Large intestine (tissue), 12 donors: Measurements from ENCODE around the gene KATNBL1. TPM values are rescaled to one million over a fixed set of nuclear protein-coding genes. Genes with fewer than 3 reads are reported as not detected.
A peak's percentile ranks its signal among the peaks of the same experiment; 100 is the strongest.

ENCODE experiments used
- DNase-seq, 2 donors: peaks; one replicate each; pipeline versions ENCODE4 v3.0.0 to v3.0.0-alpha.2; 2013
- H3K27ac ChIP-seq: one replicate; pipeline ENCODE4 v1.5.1; 2013; ENCODE audit warnings: low read length
- H3K27me3 ChIP-seq: 2 replicates; pipeline ENCODE4 v1.6.1; 2013; ENCODE audit warnings: low read length; ENCODE audit not compliant: control insufficient read depth, insufficient read depth
- H3K36me3 ChIP-seq: 2 replicates; pipeline ENCODE4 v1.6.1; 2013; ENCODE audit warnings: low read length; ENCODE audit not compliant: control insufficient read depth, insufficient read depth
- H3K4me1 ChIP-seq: one replicate; pipeline ENCODE4 v1.6.1; 2013; ENCODE audit warnings: low read length; ENCODE audit not compliant: control insufficient read depth, insufficient read depth
- H3K4me3 ChIP-seq: one replicate; pipeline ENCODE4 v1.5.1; 2013; ENCODE audit warnings: low read length
- H3K9me3 ChIP-seq: one replicate; pipeline ENCODE4 v1.6.1; 2013; ENCODE audit warnings: mild to moderate bottlenecking, low read depth, low read length, moderate library complexity; ENCODE audit not compliant: control insufficient read depth
- WGBS: methylation state at CpG from one replicate; pipeline ENCODE4 v1.1.5; 2013; ENCODE audit warnings: low lambda C conversion rate; ENCODE audit not compliant: insufficient coverage; 5-methylcytosine and 5-hydroxymethylcytosine counted together
- long read RNA-seq, 11 donors: transcript quantifications; one replicate each; lab custom pipeline, GENCODE V29; 2026
- polyA plus RNA-seq: library from polyadenylated mRNA; unstranded; fragments of 120-200 nt; gene quantifications from one replicate; pipeline ENCODE4 v1.2.1, GENCODE V29; 2013

The KATNBL1 gene
- 59.4 TPM for polyA plus RNA-seq
- long read RNA-seq, donor 1, transcript KATNBL1-201 (10 exons, 2,723 nt) = major isoform, 5 of 72 reads
- long read RNA-seq, donor 1, partial matches to known transcripts = 23 of 72 reads
- long read RNA-seq, donor 1, other reads (novel, unspliced or antisense) = 41 of 72 reads
- long read RNA-seq, donor 2, transcript KATNBL1-201 (10 exons, 2,723 nt) = major isoform, 13 of 25 reads
- long read RNA-seq, donor 2, partial matches to known transcripts = 0 of 25 reads
- long read RNA-seq, donor 2, other reads (novel, unspliced or antisense) = 0 of 25 reads
- long read RNA-seq, donor 3 = 0 reads
- long read RNA-seq, donor 4, partial matches to known transcripts = 0 of 2 reads
- long read RNA-seq, donor 4, other reads (novel, unspliced or antisense) = 0 of 2 reads
- long read RNA-seq, donor 5, partial matches to known transcripts = 0 of 4 reads
- long read RNA-seq, donor 5, other reads (novel, unspliced or antisense) = 0 of 4 reads
- long read RNA-seq, donor 6, transcript KATNBL1-201 (10 exons, 2,723 nt) = major isoform, 7 of 25 reads
- long read RNA-seq, donor 6, transcript KATNBL1-205 (2 exons, 739 nt) = major isoform, 7 of 25 reads
- long read RNA-seq, donor 6, partial matches to known transcripts = 7 of 25 reads
- long read RNA-seq, donor 6, other reads (novel, unspliced or antisense) = 0 of 25 reads
- long read RNA-seq, donor 7, partial matches to known transcripts = 0 of 8 reads
- long read RNA-seq, donor 7, other reads (novel, unspliced or antisense) = 0 of 8 reads
- long read RNA-seq, donor 8, transcript KATNBL1-205 (2 exons, 739 nt) = minor isoform, 5 of 20 reads
- long read RNA-seq, donor 8, transcript KATNBL1-214 (5 exons, 924 nt) = major isoform, 6 of 20 reads
- long read RNA-seq, donor 8, transcript KATNBL1-215 (1 exons, 1,553 nt) = minor isoform, 5 of 20 reads
- long read RNA-seq, donor 8, partial matches to known transcripts = 0 of 20 reads
- long read RNA-seq, donor 8, other reads (novel, unspliced or antisense) = 0 of 20 reads
- long read RNA-seq, donor 9, transcript KATNBL1-201 (10 exons, 2,723 nt) = major isoform, 5 of 21 reads
- long read RNA-seq, donor 9, transcript KATNBL1-205 (2 exons, 739 nt) = major isoform, 5 of 21 reads
- long read RNA-seq, donor 9, partial matches to known transcripts = 7 of 21 reads
- long read RNA-seq, donor 9, other reads (novel, unspliced or antisense) = 0 of 21 reads
- long read RNA-seq, donor 10, transcript KATNBL1-201 (10 exons, 2,723 nt) = major isoform, 12 of 17 reads
- long read RNA-seq, donor 10, partial matches to known transcripts = 0 of 17 reads
- long read RNA-seq, donor 10, other reads (novel, unspliced or antisense) = 0 of 17 reads
- long read RNA-seq, donor 11, transcript KATNBL1-201 (10 exons, 2,723 nt) = major isoform, 8 of 14 reads
- long read RNA-seq, donor 11, partial matches to known transcripts = 0 of 14 reads
- long read RNA-seq, donor 11, other reads (novel, unspliced or antisense) = 0 of 14 reads

- H3K9me3 ChIP-seq = no peaks in the 10 kb centered on the region
- WGBS = no CpG with 5 or more reads among the region's 81 CpGs
These were observed at the start of gene KATNBL1 for GRCh38 chr15:34209421-34210282. TSS of gene KATNBL1 (minus strand) at chr15:34210096. CDS start at chr15:34163676, 46,420 bp downstream.

GRCh38 chr15:34259566-34259965, 49.7 kb upstream of the KATNBL1 start:
- Histone ChIP-seq H3K4me1 (no peaks in the 10 kb centered on the region), H3K27ac (no peak overlapping the region), H3K9me3 (no peaks in the 10 kb centered on the region), H3K36me3 (peaks cover 18% of the 10 kb centered on the region), H3K27me3 (no peaks in the 10 kb centered on the region), H3K4me3 (no peak overlapping the region)
- no peak for DNase-seq
- WGBS = 85% methylated on average over 3 of the region's 3 CpGs

More at GRCh38 chr15:34209421-34210282, at the start of gene KATNBL1:
- H3K4me1 ChIP-seq = no peaks in the 10 kb centered on the region
- H3K27me3 ChIP-seq = peaks cover 3% of the 10 kb centered on the region
- peak within 1 kb of the TSS; percentile 70 for H3K4me3 ChIP-seq
- no peaks in the 10 kb centered on the region for H3K36me3 ChIP-seq
- peak within 1 kb of the TSS; percentile 88 for H3K27ac ChIP-seq
- DNase-seq = peak; percentile 97

- no peaks in the 10 kb centered on the region for H3K4me1 ChIP-seq
- no peak overlapping the region for H3K4me3 ChIP-seq
- WGBS = no CpG with 5 or more reads among the region's 2 CpGs
- H3K9me3 ChIP-seq = no peaks in the 10 kb centered on the region
- no peaks in the 10 kb centered on the region for H3K27me3 ChIP-seq
- no peak for DNase-seq
- H3K27ac ChIP-seq = no peak overlapping the region
- peaks cover 28% of the 10 kb centered on the region for H3K36me3 ChIP-seq
These were observed 48.3 kb upstream of the KATNBL1 start for GRCh38 chr15:34258151-34258550.

DNA sequence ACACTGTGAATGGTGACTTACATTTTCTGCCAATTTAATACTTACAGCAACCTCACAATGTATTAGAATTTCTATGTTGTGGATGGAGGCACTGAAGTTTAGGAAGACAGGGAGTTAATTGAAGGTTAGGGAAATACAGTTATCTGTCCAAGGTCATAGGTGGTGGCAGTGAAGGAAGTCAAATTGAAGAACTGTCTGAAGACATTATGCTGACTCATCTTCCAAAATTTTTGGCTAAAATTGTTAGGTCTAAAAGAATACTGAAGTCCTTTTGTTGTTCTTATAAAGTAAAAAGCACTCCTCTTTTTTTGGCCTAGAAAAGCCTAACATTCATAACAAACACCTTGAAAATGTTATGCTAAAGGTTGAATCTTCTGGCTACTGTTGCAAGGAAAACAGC, 42.6 kb upstream of the KATNBL1 start:
- H3K36me3 ChIP-seq = peaks cover 52% of the 10 kb centered on the region
- H3K9me3 ChIP-seq = no peaks in the 10 kb centered on the region
- H3K4me1 ChIP-seq = no peaks in the 10 kb centered on the region
- H3K27me3 ChIP-seq = no peaks in the 10 kb centered on the region
- no peak overlapping the region for H3K4me3 ChIP-seq
- no peak for DNase-seq
- no peak overlapping the region for H3K27ac ChIP-seq

DNA sequence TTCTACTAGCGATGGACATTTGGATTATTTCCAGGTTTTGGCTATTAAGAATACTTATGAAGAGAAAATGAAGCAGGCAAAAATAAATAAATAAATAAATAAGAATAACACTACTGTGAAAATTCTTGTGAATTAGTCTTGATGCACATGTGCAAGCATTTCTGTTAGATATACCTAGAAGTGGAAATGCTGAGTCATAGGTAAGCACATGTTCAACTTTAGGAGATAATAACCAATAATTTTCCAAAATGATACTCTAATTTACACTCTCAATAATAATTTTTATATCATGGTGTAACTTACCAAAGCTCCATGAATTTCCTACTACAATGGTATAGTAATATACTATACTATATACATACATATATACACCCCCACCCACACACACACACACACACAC, 38.3 kb upstream of the KATNBL1 start:
- no peaks in the 10 kb centered on the region for H3K9me3 ChIP-seq
- no peak overlapping the region for H3K27ac ChIP-seq
- 78% methylated on average over 1 of the region's 1 CpG for WGBS
- H3K27me3 ChIP-seq = no peaks in the 10 kb centered on the region
- peaks cover 45% of the 10 kb centered on the region for H3K36me3 ChIP-seq
- DNase-seq = no peak
- H3K4me3 ChIP-seq = no peak overlapping the region
- H3K4me1 ChIP-seq = no peaks in the 10 kb centered on the region

DNA sequence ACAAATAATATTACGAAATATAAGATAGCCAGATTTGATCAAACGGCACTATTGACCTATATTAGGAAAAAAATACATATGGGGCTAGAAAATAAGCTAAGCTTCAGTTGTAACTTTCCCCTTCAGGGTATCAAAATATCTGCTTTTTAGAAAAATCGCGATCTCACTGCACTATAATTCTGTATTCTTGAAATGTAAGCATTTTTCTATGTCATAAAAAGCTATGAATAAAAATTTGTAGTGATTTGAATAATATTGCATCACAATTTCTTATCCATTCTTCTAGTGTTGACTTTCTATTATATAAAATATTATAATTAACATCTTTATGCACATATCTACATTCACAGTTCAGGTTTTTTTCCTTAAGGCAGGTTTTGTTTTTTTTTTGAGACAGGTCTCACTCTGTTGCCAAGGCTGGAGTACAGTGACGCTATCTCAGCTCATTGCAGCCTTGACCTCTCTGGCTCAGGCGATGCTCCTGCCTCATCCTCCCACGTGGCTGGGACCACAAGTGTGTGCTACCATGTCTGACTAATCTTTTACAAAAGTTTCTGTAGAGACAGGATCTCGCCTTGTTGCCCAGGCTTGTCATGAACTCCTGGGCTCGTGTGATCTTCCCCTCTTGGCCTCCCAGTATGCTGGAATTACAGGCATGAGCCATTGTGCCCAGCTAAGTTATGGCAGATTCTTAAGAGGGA, 36.5 kb upstream of the KATNBL1 start:
- WGBS = 94% methylated on average over 2 of the region's 9 CpGs
- Histone ChIP-seq H3K4me1 (no peaks in the 10 kb centered on the region), H3K4me3 (no peak overlapping the region), H3K27me3 (no peaks in the 10 kb centered on the region), H3K9me3 (no peaks in the 10 kb centered on the region), H3K36me3 (peaks cover 35% of the 10 kb centered on the region), H3K27ac (no peak overlapping the region)
- no peak for DNase-seq

GRCh38 chr15:34243226-34243625, 33.3 kb upstream of the KATNBL1 start:
- Histone ChIP-seq H3K27me3 (no peaks in the 10 kb centered on the region), H3K27ac (no peak overlapping the region), H3K9me3 (no peaks in the 10 kb centered on the region), H3K36me3 (peaks cover 31% of the 10 kb centered on the region), H3K4me3 (no peak overlapping the region), H3K4me1 (no peaks in the 10 kb centered on the region)
- no peak for DNase-seq
- 90% methylated on average over 2 of the region's 3 CpGs for WGBS

DNA sequence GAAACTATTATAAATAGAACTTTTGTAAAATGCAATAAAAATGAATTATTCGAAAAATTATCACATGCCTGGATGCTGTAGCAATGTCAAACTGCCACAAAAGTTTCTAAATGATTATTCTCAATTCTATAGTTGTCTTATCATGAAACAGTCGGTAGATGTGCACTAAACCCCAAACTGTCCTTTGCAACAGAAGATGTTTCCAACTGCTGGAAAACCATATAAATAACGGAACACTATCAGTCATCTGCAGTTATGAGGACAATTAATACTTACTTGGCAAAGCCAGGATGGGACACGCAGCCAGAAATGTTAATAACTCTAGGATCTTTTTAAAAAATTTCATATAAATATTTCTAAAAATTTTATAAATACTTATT, 32.4 kb upstream of the KATNBL1 start:
- Histone ChIP-seq H3K27ac (no peak overlapping the region), H3K27me3 (no peaks in the 10 kb centered on the region), H3K9me3 (no peaks in the 10 kb centered on the region), H3K36me3 (peaks cover 36% of the 10 kb centered on the region), H3K4me3 (no peak overlapping the region), H3K4me1 (no peaks in the 10 kb centered on the region)
- DNase-seq = no peak
- WGBS = 100% methylated on average over 2 of the region's 4 CpGs
